GM13977 (cell line): Measurements from ENCODE around the gene NAT14.

ENCODE experiments used
- DNase-seq: peaks from one replicate; pipeline ENCODE4 v3.0.0; 2012; ENCODE audit warnings: low spot score
- CTCF ChIP-seq: IDR thresholded peaks from 2 replicates; pipeline ENCODE4 v1.5.1; 2012; ENCODE audit warnings: mild to moderate bottlenecking, control low read depth; ENCODE audit not compliant: insufficient read depth; ENCODE audit errors: extremely low read depth, missing control alignments
- in situ Hi-C: fragments of 300-500 bp; cut with MboI; formaldehyde crosslinking; loops from one replicate; pipeline ENCODE4 v1.12.0; 2022; ENCODE audit warnings: low sequenced_read_pairs, low pct_unique_long_range_greater_than_20kb, mixed read lengths, inconsistent platforms; ENCODE audit not compliant: unreplicated experiment

Gene NAT14

GRCh38 chr19:55441692-55442321 is 43.2 kb upstream of the NAT14 start:
- no peak for DNase-seq
- no peak for TF ChIP-seq CTCF
- in situ Hi-C loops: no loop called here

GRCh38 chr19:55442372-55442961 is 42.5 kb upstream of the NAT14 start:
- no peak for DNase-seq
- TF ChIP-seq CTCF: no peak
- in situ Hi-C loops: no loop called here

GRCh38 chr19:55443045-55443823 is 41.8 kb upstream of the NAT14 start, which contains the start of gene SHISA7:
SHISA7 (minus strand) TSS chr19:55443300; CDS start chr19:55442863, 437 bp downstream.
- in situ Hi-C loops: no loop called here
- no peak for TF ChIP-seq CTCF
- DNase-seq: no peak

- in situ Hi-C loops: no loop called here
- DNase-seq: no peak
- TF ChIP-seq CTCF: no peak
Observed at GRCh38 chr19:55443824-55444480, 41.0 kb upstream of the NAT14 start.

GRCh38 chr19:55444646-55445045 is 40.3 kb upstream of the NAT14 start:
- DNase-seq: no peak
- no peak for TF ChIP-seq CTCF
- in situ Hi-C loops: no loop called here

GRCh38 chr19:55446060-55446459 is 38.9 kb upstream of the NAT14 start:
- TF ChIP-seq CTCF: no peak
- DNase-seq: no peak
- in situ Hi-C loops: no loop called here
